Spleen (tissue), 7 donors: ENCODE results near the gene SNX12.
A peak's percentile ranks its signal among the peaks of the same experiment; 100 is the strongest.

Experiments used
- CTCF ChIP-seq, 11 experiments: fragments of 200-600 bp in 7 of 11; fragments of 450-650 bp in 4 of 11; sonication (generic) in 4 of 11; IDR thresholded peaks in 8 of 11; conservative IDR thresholded peaks in 3 of 11; 1 replicate in 7 of 11; 2 replicates in 4 of 11; pipeline versions ENCODE4 v1.4.0 to v1.8.0; 2016 to 2021; ENCODE audit warnings: antibody characterized with exemption in 11 of 11, inconsistent platforms in 4 of 11, mild to moderate bottlenecking in 1 of 11
- POLR2A ChIP-seq, 3 donors: fragments of 450-650 bp; IDR thresholded peaks; one replicate each; pipeline ENCODE4 v1.5.1; 2017; ENCODE audit warnings: antibody characterized with exemption in 3 of 3, mild to moderate bottlenecking in 1 of 3
- POLR2AphosphoS5 ChIP-seq, 3 donors: sonication (generic); formaldehyde crosslinking; IDR thresholded peaks; one replicate each; pipeline ENCODE4 v1.5.1; 2017; ENCODE audit warnings: antibody characterized with exemption in 3 of 3
- donor health status: DM: no; HTN: no; CAD: no; lungs with moderate emphysema.
- donor health status: DM: no; HTN: no; CAD: no.
- donor health status: DM: no; HTN: no; CAD: no.

GRCh38 chrX:71106427-71106826 lies 38.3 kb upstream of the SNX12 start, which contains the start of gene CXorf65:
- TF ChIP-seq CTCF (IDR thresholded peaks at IDR 0.05 in 8 of 11, conservative IDR thresholded peaks at IDR 0.05 in 3 of 11) (no peak), POLR2A (IDR thresholded peaks at IDR 0.05) (no peak), POLR2AphosphoS5 (IDR thresholded peaks at IDR 0.05) (peak in 1 of 3 donors; percentile 4)
